Measurements from ENCODE around the gene KIRREL3.

- TF ChIP-seq POLR2A (conservative IDR thresholded peaks at IDR 0.05) (no peak), TOE1 (IDR thresholded peaks at IDR 0.05; ENCODE audit: borderline replicate concordance) (no peak), TOE1 (CRISPR knock-in tag; IDR thresholded peaks at IDR 0.05; ENCODE audit: borderline replicate concordance, low read depth) (no peak), ZNF507 (tag; conservative IDR thresholded peaks at IDR 0.05) (no peak), CTCF (IDR thresholded peaks at IDR 0.05 in 2 of 3, conservative IDR thresholded peaks at IDR 0.05 in 1 of 3; ENCODE audit: insufficient read depth in 2 of 3, low read depth in 1 of 3, low read length in 3 of 3) (no peak), ZBTB12 (CRISPR knock-in tag; IDR thresholded peaks at IDR 0.05) (no peak), GABPA (tag; conservative IDR thresholded peaks at IDR 0.05; ENCODE audit: low read depth) (no peak), MYNN (IDR thresholded peaks at IDR 0.05) (no peak), MYNN (CRISPR knock-in tag; IDR thresholded peaks at IDR 0.05) (no peak), CHD1 (IDR thresholded peaks at IDR 0.05; ENCODE audit: low read length) (no peak), ZNF592 (IDR thresholded peaks at IDR 0.05) (no peak), ZNF740 (CRISPR knock-in tag; IDR thresholded peaks at IDR 0.05) (no peak), ZNF740 (tag; IDR thresholded peaks at IDR 0.05) (no peak), BRCA1 (IDR thresholded peaks at IDR 0.05) (no peak), BRCA1 (CRISPR knock-in tag; IDR thresholded peaks at IDR 0.05) (no peak), POLR3A (IDR thresholded peaks at IDR 0.05; ENCODE audit: borderline replicate concordance, extremely low read depth, insufficient read depth, insufficient read length) (no peak), ZNF717 (CRISPR knock-in tag; IDR thresholded peaks at IDR 0.05) (no peak)
Measured at GRCh38 chr11:126997196-126997595, 3.4 kb downstream of the KIRREL3 start.

Data from K562 (cell line).